Naive B cell (primary cell): ENCODE results near the gene FLT1. TPM values are rescaled to one million over a fixed set of nuclear protein-coding genes. Genes with fewer than 3 reads are reported as not detected.
A peak's percentile ranks its signal among the peaks of the same experiment; 100 is the strongest.

Source experiments
- ATAC-seq, 2 donors: fragments of 150-1000 bp; cut with Tn5 transposase; 2 replicates each; pipeline ENCODE4 v1.10.0; 2021; ENCODE audit warnings: low read depth in 2 of 2, mild to moderate bottlenecking in 2 of 2, moderate library complexity in 2 of 2
- DNase-seq: peaks from one replicate; pipeline ENCODE4 v3.0.0; 2022
- H3K27ac Mint-ChIP-seq, 6 donors: one replicate each; pipeline ENCODE4 v1.8.0; 2020 to 2022; ENCODE audit warnings: mild to moderate bottlenecking in 6 of 6, mixed read lengths in 6 of 6, moderate library complexity in 5 of 6, inconsistent platforms in 2 of 6
- H3K27me3 Mint-ChIP-seq, 3 donors: one replicate each; pipeline ENCODE4 v1.8.0; 2021 to 2022; ENCODE audit warnings: mixed read lengths in 3 of 3, mild to moderate bottlenecking in 1 of 3
- H3K36me3 Mint-ChIP-seq, 2 donors: one replicate each; pipeline ENCODE4 v1.8.0; 2020 to 2022; ENCODE audit warnings: mixed read lengths in 2 of 2, inconsistent platforms in 1 of 2, mild to moderate bottlenecking in 1 of 2
- H3K4me1 Mint-ChIP-seq, 3 donors: one replicate each; pipeline ENCODE4 v1.8.0; 2020 to 2022; ENCODE audit warnings: mixed read lengths in 3 of 3, inconsistent platforms in 1 of 3, mild to moderate bottlenecking in 1 of 3, moderate library complexity in 1 of 3
- H3K4me3 Mint-ChIP-seq, 8 donors: one replicate each; pipeline ENCODE4 v1.8.0; 2020 to 2022; ENCODE audit warnings: mild to moderate bottlenecking in 8 of 8, mixed read lengths in 8 of 8, moderate library complexity in 8 of 8, inconsistent platforms in 2 of 8
- H3K9me3 Mint-ChIP-seq, 7 donors: one replicate each; pipeline ENCODE4 v1.8.0; 2020 to 2022; ENCODE audit warnings: mixed read lengths in 7 of 7, mild to moderate bottlenecking in 5 of 7, inconsistent platforms in 2 of 7, moderate library complexity in 1 of 7
- polyA plus RNA-seq, 6 donors: library from polyadenylated mRNA; unstranded; fragments of 300-500 nt; fragmentation: Illumina TruSeq; gene quantifications; one replicate each; pipeline ENCODE4 v1.2.3, GENCODE V29; 2021; ENCODE audit warnings: low read depth in 6 of 6

Gene FLT1
- polyA plus RNA-seq, 6 donors from 2014 or later: 1.3 to 4.2 (median 3.7) TPM

- no peaks in the 10 kb centered on the region for H3K9me3 Mint-ChIP-seq
- peak overlapping the region in 1 of 6 donors; percentile 30 for H3K27ac Mint-ChIP-seq
- peak overlapping the region; percentile 75 to 86 (median 80) for H3K4me3 Mint-ChIP-seq
- ATAC-seq (peak in 1 of 2 donors; percentile 23), DNase-seq (peak; percentile 12)
- H3K36me3 Mint-ChIP-seq: peaks cover 0 to 7% of the 10 kb centered on the region in 2 donors
- peaks cover 61 to 71% (median 64%) of the 10 kb centered on the region in 3 donors for H3K27me3 Mint-ChIP-seq
- peaks cover 8 to 28% (median 16%) of the 10 kb centered on the region in 3 donors for H3K4me1 Mint-ChIP-seq
Measured at GRCh38 chr13:28493740-28494503, 1.0 kb downstream of the FLT1 start.

- Mint-ChIP-seq H3K27me3 (peaks cover 61 to 70% (median 62%) of the 10 kb centered on the region in 3 donors), H3K4me1 (peaks cover 8 to 33% (median 24%) of the 10 kb centered on the region in 3 donors), H3K4me3 (peak overlapping the region; percentile 15 to 86 (median 75)), H3K36me3 (peaks cover 0 to 8% of the 10 kb centered on the region in 2 donors), H3K27ac (peak overlapping the region in 1 of 6 donors; percentile 54), H3K9me3 (no peaks in the 10 kb centered on the region)
- peak; percentile 19 to 29 for ATAC-seq
- peak; percentile 10 for DNase-seq
Measured at GRCh38 chr13:28492569-28493367, 2.2 kb downstream of the FLT1 start.

GRCh38 chr13:28490061-28490460 lies 4.9 kb downstream of the FLT1 start:
- Mint-ChIP-seq H3K27me3 (peaks cover 42 to 56% (median 46%) of the 10 kb centered on the region in 3 donors), H3K27ac (no peak overlapping the region), H3K4me3 (no peak overlapping the region), H3K9me3 (no peaks in the 10 kb centered on the region), H3K4me1 (peaks cover 5 to 22% (median 13%) of the 10 kb centered on the region in 3 donors), H3K36me3 (peaks cover 0 to 8% of the 10 kb centered on the region in 2 donors)
- DNase-seq (no peak), ATAC-seq (no peak)

- Mint-ChIP-seq H3K27ac (peak overlapping the region in 2 of 6 donors; percentile 4 to 51), H3K36me3 (peaks cover 0 to 8% of the 10 kb centered on the region in 2 donors), H3K9me3 (no peaks in the 10 kb centered on the region), H3K4me3 (no peak overlapping the region), H3K27me3 (peaks cover 42 to 56% (median 46%) of the 10 kb centered on the region in 3 donors), H3K4me1 (peaks cover 5 to 22% (median 13%) of the 10 kb centered on the region in 3 donors)
- ATAC-seq (no peak), DNase-seq (no peak)
Measured at GRCh38 chr13:28489524-28489931, 5.4 kb downstream of the FLT1 start.

GRCh38 chr13:28488376-28489005 lies 6.4 kb downstream of the FLT1 start:
- peaks cover 0 to 8% of the 10 kb centered on the region in 2 donors for H3K36me3 Mint-ChIP-seq
- H3K27me3 Mint-ChIP-seq: peaks cover 40 to 53% (median 48%) of the 10 kb centered on the region in 3 donors
- H3K27ac Mint-ChIP-seq: no peak overlapping the region
- peaks cover 5 to 13% (median 12%) of the 10 kb centered on the region in 3 donors for H3K4me1 Mint-ChIP-seq
- H3K4me3 Mint-ChIP-seq: no peak overlapping the region
- H3K9me3 Mint-ChIP-seq: peaks cover 0 to under 1% (median 0%) of the 10 kb centered on the region in 7 donors
- no peak for ATAC-seq
- no peak for DNase-seq

GRCh38 chr13:28485996-28486543 lies 8.9 kb downstream of the FLT1 start:
- peaks cover 5 to 11% (median 8%) of the 10 kb centered on the region in 3 donors for H3K4me1 Mint-ChIP-seq
- no peak for ATAC-seq
- peaks cover 0 to 2% (median 0%) of the 10 kb centered on the region in 7 donors for H3K9me3 Mint-ChIP-seq
- peaks cover 0 to 8% of the 10 kb centered on the region in 2 donors for H3K36me3 Mint-ChIP-seq
- peaks cover 30 to 44% (median 41%) of the 10 kb centered on the region in 3 donors for H3K27me3 Mint-ChIP-seq
- DNase-seq: no peak
- H3K27ac Mint-ChIP-seq: peak overlapping the region in 1 of 6 donors; percentile 18
- no peak overlapping the region for H3K4me3 Mint-ChIP-seq

GRCh38 chr13:28485551-28485950 lies 9.4 kb downstream of the FLT1 start:
- DNase-seq (no peak), ATAC-seq (no peak)
- Mint-ChIP-seq H3K27me3 (peaks cover 25 to 39% (median 36%) of the 10 kb centered on the region in 3 donors), H3K9me3 (peaks cover 0 to 2% (median 0%) of the 10 kb centered on the region in 7 donors), H3K36me3 (peaks cover 0 to 8% of the 10 kb centered on the region in 2 donors), H3K4me3 (no peak overlapping the region), H3K27ac (peak overlapping the region in 1 of 6 donors; percentile 54), H3K4me1 (peaks cover 5 to 11% (median 8%) of the 10 kb centered on the region in 3 donors)

GRCh38 chr13:28485097-28485496 lies 9.8 kb downstream of the FLT1 start:
- Mint-ChIP-seq H3K27me3 (peaks cover 20 to 34% (median 32%) of the 10 kb centered on the region in 3 donors), H3K4me1 (peaks cover 5 to 11% (median 8%) of the 10 kb centered on the region in 3 donors), H3K9me3 (peaks cover 0 to 2% (median 0%) of the 10 kb centered on the region in 7 donors), H3K27ac (peak overlapping the region in 1 of 6 donors; percentile 39), H3K36me3 (peaks cover 0 to 8% of the 10 kb centered on the region in 2 donors), H3K4me3 (no peak overlapping the region)
- DNase-seq: no peak
- no peak for ATAC-seq

GRCh38 chr13:28483313-28483931 lies 11.5 kb downstream of the FLT1 start:
- Mint-ChIP-seq H3K4me1 (peaks cover 0 to 6% (median 3%) of the 10 kb centered on the region in 3 donors), H3K4me3 (no peak overlapping the region), H3K27me3 (peaks cover 10 to 20% (median 19%) of the 10 kb centered on the region in 3 donors), H3K9me3 (peaks cover 0 to 2% (median 0%) of the 10 kb centered on the region in 7 donors), H3K36me3 (no peaks in the 10 kb centered on the region), H3K27ac (no peak overlapping the region)
- ATAC-seq: no peak
- no peak for DNase-seq

- Mint-ChIP-seq H3K4me3 (no peak overlapping the region), H3K27ac (no peak overlapping the region), H3K4me1 (no peaks in the 10 kb centered on the region), H3K36me3 (no peaks in the 10 kb centered on the region), H3K9me3 (peaks cover 0 to 2% (median 0%) of the 10 kb centered on the region in 7 donors), H3K27me3 (peaks cover 10 to 15% (median 15%) of the 10 kb centered on the region in 3 donors)
- no peak for ATAC-seq
- no peak for DNase-seq
Measured at GRCh38 chr13:28479005-28479404, 15.9 kb downstream of the FLT1 start.

- Mint-ChIP-seq H3K9me3 (no peaks in the 10 kb centered on the region), H3K36me3 (no peaks in the 10 kb centered on the region), H3K27ac (no peak overlapping the region), H3K4me1 (no peaks in the 10 kb centered on the region), H3K4me3 (no peak overlapping the region), H3K27me3 (peaks cover 6 to 10% (median 9%) of the 10 kb centered on the region in 3 donors)
- no peak for ATAC-seq
- no peak for DNase-seq
Measured at GRCh38 chr13:28478127-28478526, 16.8 kb downstream of the FLT1 start.

GRCh38 chr13:28477709-28477973 lies 17.3 kb downstream of the FLT1 start:
- Mint-ChIP-seq H3K27me3 (peaks cover 5 to 9% (median 7%) of the 10 kb centered on the region in 3 donors), H3K9me3 (no peaks in the 10 kb centered on the region), H3K4me3 (no peak overlapping the region), H3K36me3 (no peaks in the 10 kb centered on the region), H3K4me1 (no peaks in the 10 kb centered on the region), H3K27ac (no peak overlapping the region)
- DNase-seq: no peak
- ATAC-seq: no peak
